Stomach (tissue), 9 donors: ENCODE results near the gene MYT1. TPM values are rescaled to one million over a fixed set of nuclear protein-coding genes. Genes with fewer than 3 reads are reported as not detected.

Source experiments
- DNase-seq, 2 donors: peaks; one replicate each; pipeline versions ENCODE4 v3.0.0 to v3.0.0-alpha.2; 2013 to 2019
- H3K27ac ChIP-seq, 5 donors: fragments of 200-600 bp in 4 of 5; sonication (generic) in 4 of 5; one replicate each; pipeline ENCODE4 v1.5.1; 2013 to 2019; ENCODE audit warnings: mild to moderate bottlenecking in 1 of 5, moderate library complexity in 1 of 5
- H3K27me3 ChIP-seq, 3 donors: fragments of 200-600 bp; sonication (generic); one replicate each; pipeline ENCODE4 v1.5.1; 2017 to 2019; ENCODE audit warnings: mixed run types in 1 of 3
- H3K36me3 ChIP-seq, 4 donors: fragments of 200-600 bp; sonication (generic); 1 replicate in 3 of 4; 2 replicates in 1 of 4; pipeline ENCODE4 v1.5.1; 2016 to 2019
- H3K4me1 ChIP-seq, 4 donors: fragments of 200-600 bp; sonication (generic); one replicate each; pipeline ENCODE4 v1.5.1; 2016 to 2019
- H3K4me3 ChIP-seq, 4 donors: fragments of 200-600 bp; sonication (generic) in 3 of 4; one replicate each; pipeline ENCODE4 v1.5.1; 2016 to 2019; ENCODE audit warnings: mild to moderate bottlenecking in 1 of 4
- H3K9me3 ChIP-seq, 4 donors: fragments of 200-600 bp; sonication (generic); one replicate each; pipeline ENCODE4 v1.5.1; 2016 to 2019
- EP300 ChIP-seq: sonication (generic); formaldehyde crosslinking; IDR thresholded peaks from one replicate; pipeline ENCODE4 v1.6.1; 2017; ENCODE audit warnings: antibody characterized with exemption
- POLR2A ChIP-seq, 4 donors: fragments of 450-650 bp; IDR thresholded peaks; one replicate each; pipeline ENCODE4 v1.6.1; 2016; ENCODE audit warnings: antibody characterized with exemption in 4 of 4, control low read depth in 2 of 4, mild to moderate bottlenecking in 1 of 4, moderate library complexity in 1 of 4
- POLR2AphosphoS5 ChIP-seq, 3 donors: sonication (generic); formaldehyde crosslinking; IDR thresholded peaks; one replicate each; pipeline ENCODE4 v1.6.1; 2016; ENCODE audit warnings: antibody characterized with exemption in 3 of 3
- WGBS, 5 donors: extraction: QIAGEN DNeasy Blood & Tissue Kit in 3 of 5; methylation state at CpG; one replicate each; pipeline versions ENCODE4 v1.1.5 to v1.1.7; 2013 to 2018; 5-methylcytosine and 5-hydroxymethylcytosine counted together
- intact Hi-C: fragments of 100-400 bp; cut with DNase I; formaldehyde crosslinking; loops from one replicate; pipeline ENCODE4 v1.15.1; 2023; ENCODE audit warnings: low total_unique reads
- polyA plus RNA-seq, 3 donors: library from polyadenylated mRNA; stranded (reverse); fragments of 200-250 nt; gene quantifications; one replicate each; pipeline ENCODE4 v1.2.3, GENCODE V29; 2013
- total RNA-seq, 5 donors: library from RNA; depleted of rRNA; stranded (reverse); fragments of >200 nt; gene quantifications; one replicate each; pipeline versions ENCODE4 v1.1.0 to v1.2.3, GENCODE V29; 2014 to 2016
- TF ChIP-seq, protein P1 (sequence below), 7 experiments: fragments of 450-650 bp in 4 of 7; fragments of 200-600 bp in 3 of 7; sonication (generic) in 3 of 7; IDR thresholded peaks; one replicate each; pipeline ENCODE4 v1.5.1; 2016 to 2019; ENCODE audit warnings: antibody characterized with exemption in 7 of 7, control low read depth in 2 of 7, mild to moderate bottlenecking in 1 of 7
- donor health status: healthy with polysubstance abuse.
- donor health status: Bipolar disorder and iron deficiency.
- donor health status: healthy.

MYT1 gene
- total and polyA plus RNA-seq, 8 donors: 0.08 to 0.55 (median 0.25) TPM; not detected in 5

DNA sequence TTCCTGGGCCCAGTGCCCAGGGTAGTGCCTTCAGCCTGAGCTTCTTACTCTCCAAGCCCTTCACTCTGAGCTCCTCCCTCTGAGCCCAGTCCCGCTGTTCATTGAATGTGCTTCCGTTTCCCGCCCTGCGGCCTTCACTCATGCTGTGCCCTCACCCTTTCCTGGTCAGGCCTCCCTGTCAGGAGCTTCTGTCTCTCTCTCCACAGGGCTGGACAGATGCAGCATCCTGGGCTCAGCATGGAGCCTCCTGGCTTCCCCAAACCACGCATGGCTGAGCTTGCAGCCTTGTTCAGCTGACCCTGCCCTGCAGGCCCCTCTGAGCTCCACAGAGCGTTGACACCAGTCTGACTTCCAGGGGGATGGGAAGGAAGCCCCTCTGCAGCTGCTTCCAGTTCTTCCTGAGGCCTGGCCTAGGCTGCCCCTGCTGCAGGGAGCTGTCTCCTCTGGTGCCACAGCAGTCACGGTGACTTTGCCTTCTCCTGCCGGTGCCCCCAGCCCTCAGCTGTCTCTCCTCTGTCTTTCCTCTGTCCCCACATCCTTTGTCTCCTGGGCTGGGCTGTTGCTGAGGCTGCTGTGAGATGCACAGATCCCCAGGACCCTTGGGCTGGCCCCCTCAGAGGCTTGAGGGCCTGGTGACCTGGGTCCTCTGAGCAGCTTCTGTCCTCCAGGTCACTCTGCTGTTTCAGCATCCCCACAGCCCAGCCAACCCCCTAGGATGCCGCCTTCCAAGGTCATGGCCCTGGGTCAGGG is 7.9 kb upstream of the MYT1 start:
- no peaks in the 10 kb centered on the region for H3K36me3 ChIP-seq
- H3K4me1 ChIP-seq: no peaks in the 10 kb centered on the region
- intact Hi-C loops: no loop called here
- no peak overlapping the region for H3K4me3 ChIP-seq
- TF ChIP-seq, protein P1, sequence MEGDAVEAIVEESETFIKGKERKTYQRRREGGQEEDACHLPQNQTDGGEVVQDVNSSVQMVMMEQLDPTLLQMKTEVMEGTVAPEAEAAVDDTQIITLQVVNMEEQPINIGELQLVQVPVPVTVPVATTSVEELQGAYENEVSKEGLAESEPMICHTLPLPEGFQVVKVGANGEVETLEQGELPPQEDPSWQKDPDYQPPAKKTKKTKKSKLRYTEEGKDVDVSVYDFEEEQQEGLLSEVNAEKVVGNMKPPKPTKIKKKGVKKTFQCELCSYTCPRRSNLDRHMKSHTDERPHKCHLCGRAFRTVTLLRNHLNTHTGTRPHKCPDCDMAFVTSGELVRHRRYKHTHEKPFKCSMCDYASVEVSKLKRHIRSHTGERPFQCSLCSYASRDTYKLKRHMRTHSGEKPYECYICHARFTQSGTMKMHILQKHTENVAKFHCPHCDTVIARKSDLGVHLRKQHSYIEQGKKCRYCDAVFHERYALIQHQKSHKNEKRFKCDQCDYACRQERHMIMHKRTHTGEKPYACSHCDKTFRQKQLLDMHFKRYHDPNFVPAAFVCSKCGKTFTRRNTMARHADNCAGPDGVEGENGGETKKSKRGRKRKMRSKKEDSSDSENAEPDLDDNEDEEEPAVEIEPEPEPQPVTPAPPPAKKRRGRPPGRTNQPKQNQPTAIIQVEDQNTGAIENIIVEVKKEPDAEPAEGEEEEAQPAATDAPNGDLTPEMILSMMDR (IDR thresholded peaks at IDR 0.05): no peak
- TF ChIP-seq POLR2A (IDR thresholded peaks at IDR 0.05) (no peak), POLR2AphosphoS5 (IDR thresholded peaks at IDR 0.05) (no peak), EP300 (no peak)
- no peak for DNase-seq
- no peak overlapping the region for H3K27ac ChIP-seq
- peaks cover 14 to 83% (median 26%) of the 10 kb centered on the region in 3 donors for H3K27me3 ChIP-seq
- no peaks in the 10 kb centered on the region for H3K9me3 ChIP-seq
- 44 to 73% (median 54%) methylated on average over 7 to 9 of the region's 9 CpGs for WGBS, 5 donors

DNA sequence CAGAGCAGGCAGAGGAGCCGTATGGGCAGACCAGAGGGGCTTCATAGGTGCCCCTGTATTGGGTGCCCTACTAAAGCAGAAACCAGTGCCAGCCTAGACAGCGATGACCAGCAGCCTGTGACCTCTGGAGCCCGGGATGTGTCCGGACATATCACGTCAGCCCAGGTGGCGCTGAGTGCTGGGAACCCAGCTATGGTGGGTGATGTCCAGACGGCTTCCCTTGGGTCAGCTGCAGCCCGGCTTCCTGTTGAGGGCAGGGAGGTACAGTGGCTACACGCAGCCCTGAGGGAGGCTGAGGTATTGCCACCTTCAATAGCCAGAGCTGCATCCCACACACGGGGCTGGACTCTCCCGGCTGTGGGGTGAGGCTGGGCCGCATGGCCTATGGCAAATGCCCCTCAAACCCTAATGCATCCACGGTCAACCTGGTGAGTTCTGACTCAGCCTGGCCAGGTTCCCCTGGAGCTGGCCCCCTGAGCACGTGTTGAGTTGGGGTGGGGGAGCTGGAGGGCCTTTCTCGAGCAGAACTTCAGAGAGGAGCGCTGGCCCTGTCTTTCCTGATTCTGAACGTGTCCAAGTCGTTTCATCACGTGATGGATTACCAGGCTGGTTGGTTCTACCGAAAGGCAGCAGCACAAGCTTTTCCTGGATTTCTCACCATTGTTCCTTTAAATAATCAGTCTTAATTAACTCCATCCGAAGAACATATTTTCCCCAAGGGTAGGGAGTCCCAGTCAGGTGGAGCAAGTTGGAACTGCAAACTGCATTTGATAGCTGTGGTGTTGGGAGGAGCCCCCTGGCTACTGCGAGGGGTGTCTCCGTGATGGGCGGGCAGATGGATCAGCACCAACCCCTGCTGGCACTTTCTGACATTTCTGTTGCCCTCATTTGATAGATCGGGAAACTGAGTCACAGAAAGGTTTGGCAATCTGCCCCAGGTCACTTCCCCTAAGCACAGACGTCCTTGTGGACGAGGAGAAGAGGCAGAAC is 7.1 kb upstream of the MYT1 start:
- intact Hi-C loops: no loop called here
- H3K9me3 ChIP-seq: no peaks in the 10 kb centered on the region
- TF ChIP-seq POLR2A (IDR thresholded peaks at IDR 0.05): no peak
- TF ChIP-seq EP300: no peak
- TF ChIP-seq POLR2AphosphoS5 (IDR thresholded peaks at IDR 0.05): no peak
- TF ChIP-seq, protein P1 (IDR thresholded peaks at IDR 0.05): no peak
- H3K36me3 ChIP-seq: no peaks in the 10 kb centered on the region
- no peak overlapping the region for H3K27ac ChIP-seq
- H3K4me3 ChIP-seq: no peak overlapping the region
- peaks cover 14 to 91% (median 35%) of the 10 kb centered on the region in 3 donors for H3K27me3 ChIP-seq
- no peaks in the 10 kb centered on the region for H3K4me1 ChIP-seq
- 61 to 73% (median 70%) methylated on average over 20 to 27 of the region's 27 CpGs for WGBS, 5 donors
- no peak for DNase-seq

DNA sequence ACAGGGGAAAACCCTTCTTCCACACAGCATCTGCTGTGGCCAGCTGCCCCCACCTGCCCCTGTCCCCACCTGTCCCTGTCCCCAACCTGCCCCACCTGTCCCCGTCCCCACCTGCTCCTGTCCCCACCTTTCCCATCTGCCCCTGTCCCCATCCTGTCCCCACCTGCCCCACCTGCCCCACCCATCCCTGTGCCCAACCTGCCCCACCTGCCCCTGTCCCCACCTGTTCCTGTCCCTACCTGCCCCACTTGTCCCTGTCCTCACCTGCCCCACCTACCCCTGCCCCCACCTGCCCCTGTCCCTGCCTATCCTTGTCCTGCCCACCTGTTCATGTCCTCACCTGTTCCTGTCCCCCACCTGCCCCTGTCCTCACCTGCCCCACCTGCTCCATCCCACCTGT is 6.4 kb upstream of the MYT1 start:
- H3K27me3 ChIP-seq: peaks cover 14 to 95% (median 40%) of the 10 kb centered on the region in 3 donors
- 38 to 75% (median 73%) methylated on average over 1 of the region's 1 CpG for WGBS, 5 donors
- no peak for TF ChIP-seq EP300
- TF ChIP-seq POLR2A (IDR thresholded peaks at IDR 0.05): no peak
- no peak for TF ChIP-seq POLR2AphosphoS5 (IDR thresholded peaks at IDR 0.05)
- TF ChIP-seq, protein P1 (IDR thresholded peaks at IDR 0.05): no peak
- intact Hi-C loops: no loop called here
- no peak for DNase-seq
- no peaks in the 10 kb centered on the region for H3K4me1 ChIP-seq
- no peak overlapping the region for H3K27ac ChIP-seq
- H3K9me3 ChIP-seq: no peaks in the 10 kb centered on the region
- no peak overlapping the region for H3K4me3 ChIP-seq
- H3K36me3 ChIP-seq: no peaks in the 10 kb centered on the region
